ENCODE measurements around the gene PCOLCE2.

DNA sequence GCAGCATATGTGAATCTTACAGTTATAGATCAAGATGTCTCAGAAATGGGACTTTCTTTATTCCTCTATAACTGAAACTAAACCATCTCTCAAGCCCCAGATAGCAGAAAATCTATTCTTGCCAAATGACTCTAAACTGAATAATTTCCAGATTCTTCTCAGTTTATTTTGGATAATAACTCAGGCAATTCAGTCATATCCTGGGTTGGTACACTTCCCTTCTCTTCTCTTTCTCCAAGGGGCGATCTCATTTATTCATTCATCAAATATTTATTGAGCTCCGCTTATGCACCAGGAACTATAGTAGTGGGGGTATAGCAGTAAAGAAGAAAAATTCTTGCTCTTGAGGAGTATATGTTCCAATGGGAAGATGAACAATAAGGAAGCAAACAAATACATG lies 13.5 kb upstream of the PCOLCE2 start:
- TF ChIP-seq, protein P1, sequence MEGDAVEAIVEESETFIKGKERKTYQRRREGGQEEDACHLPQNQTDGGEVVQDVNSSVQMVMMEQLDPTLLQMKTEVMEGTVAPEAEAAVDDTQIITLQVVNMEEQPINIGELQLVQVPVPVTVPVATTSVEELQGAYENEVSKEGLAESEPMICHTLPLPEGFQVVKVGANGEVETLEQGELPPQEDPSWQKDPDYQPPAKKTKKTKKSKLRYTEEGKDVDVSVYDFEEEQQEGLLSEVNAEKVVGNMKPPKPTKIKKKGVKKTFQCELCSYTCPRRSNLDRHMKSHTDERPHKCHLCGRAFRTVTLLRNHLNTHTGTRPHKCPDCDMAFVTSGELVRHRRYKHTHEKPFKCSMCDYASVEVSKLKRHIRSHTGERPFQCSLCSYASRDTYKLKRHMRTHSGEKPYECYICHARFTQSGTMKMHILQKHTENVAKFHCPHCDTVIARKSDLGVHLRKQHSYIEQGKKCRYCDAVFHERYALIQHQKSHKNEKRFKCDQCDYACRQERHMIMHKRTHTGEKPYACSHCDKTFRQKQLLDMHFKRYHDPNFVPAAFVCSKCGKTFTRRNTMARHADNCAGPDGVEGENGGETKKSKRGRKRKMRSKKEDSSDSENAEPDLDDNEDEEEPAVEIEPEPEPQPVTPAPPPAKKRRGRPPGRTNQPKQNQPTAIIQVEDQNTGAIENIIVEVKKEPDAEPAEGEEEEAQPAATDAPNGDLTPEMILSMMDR (IDR thresholded peaks at IDR 0.05), result no peak
- TF ChIP-seq POLR2A (IDR thresholded peaks at IDR 0.05; ENCODE audit: low read depth), result no peak
- no peak for TF ChIP-seq POLR2AphosphoS5 (IDR thresholded peaks at IDR 0.05)
